ENCODE measurements around the gene ZBTB14.

GRCh38 chr18:5286525-5286924 lies 9.0 kb downstream of the ZBTB14 start:
- TF ChIP-seq CTCF (IDR thresholded peaks at IDR 0.05; ENCODE audit: low read length), result no peak
- TF ChIP-seq EZH2 (optimal IDR thresholded peaks at IDR 0.05; ENCODE audit: low read depth, low read length), result no peak

All from MM.1S (cell line).